Type B pancreatic cell (in vitro differentiated cells): ENCODE data around the gene PRM2. TPM values are rescaled to one million over a fixed set of nuclear protein-coding genes. Genes with fewer than 3 reads are reported as not detected.

Experiments used
- DNase-seq: peaks from one replicate; pipeline ENCODE4 v3.0.0; 2021; ENCODE audit warnings: mixed read lengths; ENCODE audit not compliant: unreplicated experiment; ENCODE audit errors: extremely low spot score
- H3K27ac Mint-ChIP-seq: 2 replicates; pipeline ENCODE4 v1.8.0; 2021; ENCODE audit warnings: mild to moderate bottlenecking, mixed read lengths
- H3K27me3 Mint-ChIP-seq: 2 replicates; pipeline ENCODE4 v1.8.0; 2021; ENCODE audit warnings: mixed read lengths
- H3K36me3 Mint-ChIP-seq: 2 replicates; pipeline ENCODE4 v1.8.0; 2021; ENCODE audit warnings: mixed read lengths
- H3K4me1 Mint-ChIP-seq: one replicate; pipeline ENCODE4 v1.8.0; 2021; ENCODE audit warnings: mixed read lengths; ENCODE audit not compliant: unreplicated experiment
- H3K4me3 Mint-ChIP-seq: 2 replicates; pipeline ENCODE4 v1.8.0; 2021; ENCODE audit warnings: mild to moderate bottlenecking, mixed read lengths
- H3K9me3 Mint-ChIP-seq: 2 replicates; pipeline ENCODE4 v1.8.0; 2021; ENCODE audit warnings: mixed read lengths
- total RNA-seq: library from RNA; stranded (reverse); gene quantifications from 2 replicates; pipeline ENCODE4 v1.2.1, GENCODE V29; 2021; ENCODE audit warnings: low replicate concordance
- TF ChIP-seq, protein P1 (sequence below): fragments of 200-600 bp; sonication (generic); conservative IDR thresholded peaks from 2 replicates; pipeline ENCODE4 v1.5.0; 2021; ENCODE audit warnings: antibody characterized with exemption, mild to moderate bottlenecking

The PRM2 gene
- total RNA-seq, 1 donor from 2014 or later = not detected

- no peaks in the 10 kb centered on the region for H3K4me1 Mint-ChIP-seq
- H3K4me3 Mint-ChIP-seq = no peak overlapping the region
- no peak overlapping the region for H3K27ac Mint-ChIP-seq
- DNase-seq = no peak
- H3K36me3 Mint-ChIP-seq = no peaks in the 10 kb centered on the region
- TF ChIP-seq, protein P1, sequence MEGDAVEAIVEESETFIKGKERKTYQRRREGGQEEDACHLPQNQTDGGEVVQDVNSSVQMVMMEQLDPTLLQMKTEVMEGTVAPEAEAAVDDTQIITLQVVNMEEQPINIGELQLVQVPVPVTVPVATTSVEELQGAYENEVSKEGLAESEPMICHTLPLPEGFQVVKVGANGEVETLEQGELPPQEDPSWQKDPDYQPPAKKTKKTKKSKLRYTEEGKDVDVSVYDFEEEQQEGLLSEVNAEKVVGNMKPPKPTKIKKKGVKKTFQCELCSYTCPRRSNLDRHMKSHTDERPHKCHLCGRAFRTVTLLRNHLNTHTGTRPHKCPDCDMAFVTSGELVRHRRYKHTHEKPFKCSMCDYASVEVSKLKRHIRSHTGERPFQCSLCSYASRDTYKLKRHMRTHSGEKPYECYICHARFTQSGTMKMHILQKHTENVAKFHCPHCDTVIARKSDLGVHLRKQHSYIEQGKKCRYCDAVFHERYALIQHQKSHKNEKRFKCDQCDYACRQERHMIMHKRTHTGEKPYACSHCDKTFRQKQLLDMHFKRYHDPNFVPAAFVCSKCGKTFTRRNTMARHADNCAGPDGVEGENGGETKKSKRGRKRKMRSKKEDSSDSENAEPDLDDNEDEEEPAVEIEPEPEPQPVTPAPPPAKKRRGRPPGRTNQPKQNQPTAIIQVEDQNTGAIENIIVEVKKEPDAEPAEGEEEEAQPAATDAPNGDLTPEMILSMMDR = no peak
- no peaks in the 10 kb centered on the region for H3K9me3 Mint-ChIP-seq
- no peaks in the 10 kb centered on the region for H3K27me3 Mint-ChIP-seq
Measured at GRCh38 chr16:11238272-11239202, 37.7 kb downstream of the PRM2 start.

DNA sequence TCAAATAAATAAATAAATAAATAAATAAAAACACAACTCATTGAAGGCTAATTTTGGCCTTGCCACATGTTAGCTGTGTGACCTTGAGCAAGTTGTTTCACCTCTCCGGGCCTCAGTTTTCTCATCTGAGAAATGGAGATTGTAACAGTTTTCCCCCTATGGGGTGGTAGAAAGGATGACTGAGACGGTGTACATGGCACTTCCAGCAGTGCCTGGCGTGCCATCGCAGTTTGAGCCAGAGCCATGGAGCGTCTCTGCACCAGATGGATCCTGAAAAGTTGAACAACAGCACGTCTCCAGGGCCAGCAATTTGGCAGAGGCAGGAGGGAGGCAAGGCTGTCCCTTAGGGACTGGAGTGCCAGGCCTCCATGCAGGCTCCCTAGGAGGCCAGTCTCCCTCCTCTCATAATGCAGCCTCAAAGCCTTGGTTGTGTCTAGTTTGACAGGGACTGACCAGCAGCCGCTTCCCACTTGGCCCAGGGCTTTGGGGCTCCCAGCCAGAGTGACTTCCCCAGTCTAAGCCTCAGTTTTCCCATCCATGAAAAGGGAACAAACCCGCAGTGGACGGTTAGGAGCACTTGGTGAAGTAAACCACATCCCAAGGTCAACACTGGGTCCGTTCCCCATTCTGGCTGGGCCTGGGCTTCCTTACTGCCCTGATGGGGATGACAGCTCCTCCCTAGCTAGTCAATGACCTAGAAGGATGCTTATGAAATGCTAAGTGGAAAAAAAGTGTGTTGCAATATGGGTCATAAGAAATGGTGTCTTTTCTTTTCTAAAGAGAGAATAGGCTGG lies 39.6 kb downstream of the PRM2 start:
- TF ChIP-seq, protein P1 = no peak
- Mint-ChIP-seq H3K4me1 (no peaks in the 10 kb centered on the region), H3K36me3 (no peaks in the 10 kb centered on the region), H3K27me3 (no peaks in the 10 kb centered on the region), H3K27ac (no peak overlapping the region), H3K9me3 (no peaks in the 10 kb centered on the region), H3K4me3 (no peak overlapping the region)
- no peak for DNase-seq

GRCh38 chr16:11235703-11235991 lies 40.6 kb downstream of the PRM2 start:
- H3K27ac Mint-ChIP-seq = no peak overlapping the region
- TF ChIP-seq, protein P1 = no peak
- no peak overlapping the region for H3K4me3 Mint-ChIP-seq
- H3K4me1 Mint-ChIP-seq = no peaks in the 10 kb centered on the region
- no peak for DNase-seq
- H3K27me3 Mint-ChIP-seq = no peaks in the 10 kb centered on the region
- H3K9me3 Mint-ChIP-seq = no peaks in the 10 kb centered on the region
- H3K36me3 Mint-ChIP-seq = no peaks in the 10 kb centered on the region

DNA sequence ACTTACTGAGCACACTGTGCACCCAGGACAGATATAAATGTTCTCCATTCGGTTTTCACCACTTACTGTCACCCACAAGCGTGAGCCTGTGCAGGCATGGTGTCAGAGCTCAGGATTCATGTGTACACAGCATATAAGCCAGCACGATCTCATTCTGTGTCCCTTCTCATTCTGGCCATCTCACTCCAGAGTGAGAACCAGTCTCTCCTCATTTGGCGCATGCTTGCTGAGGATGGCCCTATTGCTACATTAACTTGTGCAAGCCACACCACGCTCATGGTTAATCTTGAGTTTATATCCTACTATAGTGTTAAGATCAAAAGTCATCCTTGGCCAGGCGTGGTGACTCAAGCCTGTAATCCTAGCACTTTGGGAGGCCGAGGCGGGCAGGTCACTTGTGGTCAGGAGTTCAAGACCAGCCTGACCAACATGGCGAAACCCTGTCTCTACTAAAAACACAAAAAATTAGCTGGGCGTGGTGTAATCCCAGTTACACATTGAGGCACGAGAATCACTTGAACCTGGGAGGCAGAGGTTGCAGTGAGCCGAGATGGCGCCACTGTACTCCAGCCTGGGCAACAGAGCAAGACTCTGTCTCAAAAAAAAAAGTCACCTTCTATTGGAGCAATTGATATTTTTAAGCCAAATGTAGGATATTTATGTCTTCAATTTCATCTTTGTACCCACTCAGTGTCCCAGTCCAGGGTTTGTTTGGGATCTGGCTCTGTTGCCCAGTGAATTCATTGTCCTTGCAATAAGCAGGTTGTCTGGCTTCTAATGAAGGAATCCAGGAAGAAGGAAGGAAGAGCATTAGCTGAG lies 41.2 kb downstream of the PRM2 start:
- no peaks in the 10 kb centered on the region for H3K4me1 Mint-ChIP-seq
- no peak overlapping the region for H3K4me3 Mint-ChIP-seq
- TF ChIP-seq, protein P1 = no peak
- H3K9me3 Mint-ChIP-seq = no peaks in the 10 kb centered on the region
- H3K36me3 Mint-ChIP-seq = no peaks in the 10 kb centered on the region
- no peak overlapping the region for H3K27ac Mint-ChIP-seq
- H3K27me3 Mint-ChIP-seq = no peaks in the 10 kb centered on the region
- DNase-seq = no peak

DNA sequence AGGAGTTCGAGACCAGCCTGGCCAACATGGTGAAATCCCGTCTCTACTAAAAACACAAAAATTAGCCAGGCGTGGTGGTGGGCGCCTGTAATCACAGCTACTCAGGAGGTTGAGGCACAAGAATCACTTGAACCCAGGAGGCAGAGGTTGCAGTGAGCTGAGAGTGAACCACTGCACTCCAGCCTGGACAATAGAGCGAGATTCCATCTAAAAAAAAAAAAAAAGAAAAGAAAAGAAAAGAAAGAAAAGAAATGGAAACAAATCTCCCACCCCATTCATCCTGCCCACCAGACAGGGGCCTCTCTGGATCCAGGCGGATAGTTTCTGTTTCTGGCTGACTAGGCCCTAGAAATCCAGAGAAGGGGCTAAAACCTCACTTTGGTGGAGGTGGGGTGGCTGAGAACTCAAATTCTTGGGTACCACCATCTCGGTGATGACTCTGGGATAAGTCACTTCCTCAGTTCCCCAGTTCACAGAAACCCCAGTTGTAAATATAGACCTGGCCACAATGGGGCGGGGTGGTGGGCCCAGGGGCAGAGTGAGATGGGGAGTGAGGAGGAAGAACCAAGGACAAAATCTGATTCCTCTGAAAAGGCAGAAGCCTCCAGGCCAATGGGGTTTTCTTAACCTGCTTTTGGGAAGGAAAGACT lies 42.4 kb downstream of the PRM2 start:
- H3K27me3 Mint-ChIP-seq = no peaks in the 10 kb centered on the region
- H3K27ac Mint-ChIP-seq = no peak overlapping the region
- DNase-seq = no peak
- TF ChIP-seq, protein P1 = no peak
- H3K4me1 Mint-ChIP-seq = no peaks in the 10 kb centered on the region
- H3K36me3 Mint-ChIP-seq = no peaks in the 10 kb centered on the region
- no peaks in the 10 kb centered on the region for H3K9me3 Mint-ChIP-seq
- H3K4me3 Mint-ChIP-seq = no peak overlapping the region
